GM23248 (cell line): ENCODE measurements around the gene SOWAHC.

Experiments used
- EZH2 ChIP-seq: fragments of 200-600 bp; sonication (generic); IDR thresholded peaks from 2 replicates; pipeline ENCODE4 v1.6.1; 2018; ENCODE audit warnings: antibody characterized with exemption, mild to moderate bottlenecking; ENCODE audit not compliant: insufficient read depth, poor library complexity, severe bottlenecking
- EZH2phosphoT487 ChIP-seq: fragments of 200-600 bp; sonication (generic); IDR thresholded peaks from 2 replicates; pipeline ENCODE4 v1.6.1; 2018; ENCODE audit warnings: antibody characterized with exemption, moderate library complexity, mild to moderate bottlenecking, low read depth; ENCODE audit not compliant: insufficient read depth

GRCh38 chr2:109575373-109575772, 38.8 kb upstream of the SOWAHC start:
- no peak for TF ChIP-seq EZH2
- TF ChIP-seq EZH2phosphoT487: no peak
